Osteoblast (primary cell): ENCODE results near the gene POLR3G. TPM values are rescaled to one million over a fixed set of nuclear protein-coding genes. Genes with fewer than 3 reads are reported as not detected.

Experiments used
- DNase-seq: peaks from one replicate; pipeline ENCODE4 v3.0.0; 2011; ENCODE audit warnings: low spot score, mixed read lengths; ENCODE audit not compliant: insufficient read length; ENCODE audit errors: missing footprints
- H2AFZ ChIP-seq: 2 replicates; pipeline ENCODE4 v1.6.0; 2011; ENCODE audit warnings: mild to moderate bottlenecking, low read length
- H3K27ac ChIP-seq: 2 replicates; pipeline ENCODE4 v1.5.1; 2011; ENCODE audit warnings: mild to moderate bottlenecking, low read depth, low read length, moderate library complexity
- H3K27me3 ChIP-seq: 2 replicates; pipeline ENCODE4 v1.6.0; 2012; ENCODE audit warnings: mild to moderate bottlenecking, control low read depth, inconsistent platforms, low read length, moderate library complexity; ENCODE audit not compliant: insufficient read depth
- H3K36me3 ChIP-seq: 2 replicates; pipeline ENCODE4 v1.5.1; 2011; ENCODE audit warnings: mild to moderate bottlenecking, low read length, control low read depth, moderate library complexity; ENCODE audit not compliant: insufficient read depth
- H3K4me1 ChIP-seq: 2 replicates; pipeline ENCODE4 v1.5.1; 2011; ENCODE audit warnings: mild to moderate bottlenecking, low read length, control low read depth, moderate library complexity; ENCODE audit not compliant: insufficient read depth
- H3K4me2 ChIP-seq: 2 replicates; pipeline ENCODE4 v1.6.0; 2011; ENCODE audit warnings: mild to moderate bottlenecking, low read length; ENCODE audit not compliant: insufficient read depth
- H3K4me3 ChIP-seq: fragments of 200-600 bp; sonication (generic); 3 replicates; pipeline ENCODE4 v1.5.1; 2012; ENCODE audit warnings: mild to moderate bottlenecking, low read length, inconsistent platforms; ENCODE audit not compliant: insufficient read depth
- H3K79me2 ChIP-seq: 2 replicates; pipeline ENCODE4 v1.6.0; 2012; ENCODE audit warnings: mild to moderate bottlenecking, low read length, control low read depth, inconsistent platforms; ENCODE audit not compliant: insufficient read depth
- H3K9me3 ChIP-seq: 2 replicates; pipeline ENCODE4 v1.5.1; 2011; ENCODE audit warnings: low read depth, low read length, control low read depth
- H4K20me1 ChIP-seq: 2 replicates; pipeline ENCODE4 v1.6.0; 2012; ENCODE audit warnings: mild to moderate bottlenecking, low read length, control low read depth; ENCODE audit not compliant: insufficient read depth
- total RNA-seq: library from RNA; depleted of rRNA; stranded (reverse); fragments of >200 nt; gene quantifications from 2 replicates; pipeline ENCODE4 v1.2.3, GENCODE V29; 2012
- TF ChIP-seq, protein P1 (sequence below): IDR thresholded peaks from 2 replicates; pipeline ENCODE4 v1.5.1; 2011; ENCODE audit warnings: mild to moderate bottlenecking, low read depth, low read length, moderate library complexity; ENCODE audit errors: extremely low read depth

Gene POLR3G
- total RNA-seq, 1 donor, result 3.6 TPM

DNA sequence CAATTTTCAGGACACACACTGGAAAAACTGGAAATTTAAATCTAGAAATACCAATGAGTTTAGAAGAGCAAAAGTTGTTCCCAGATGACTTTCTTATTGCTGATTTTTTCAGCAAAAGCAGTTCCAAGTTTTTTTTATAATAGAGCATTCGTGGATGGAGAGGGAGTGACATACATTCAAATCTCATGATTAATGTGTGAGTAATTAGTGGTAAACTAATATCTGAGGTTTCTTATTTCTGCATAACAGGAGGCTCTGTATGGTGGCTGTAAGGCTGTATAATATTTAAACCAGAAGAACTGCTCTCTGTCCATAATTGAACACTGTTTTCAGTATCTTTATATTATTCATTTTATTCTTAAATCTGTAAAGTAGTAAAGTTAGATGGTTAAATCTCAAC lies 28.9 kb downstream of the POLR3G start:
- Histone ChIP-seq H3K4me1 (peaks cover 22% of the 10 kb centered on the region), H3K27ac (peak overlapping the region; percentile 20), H3K79me2 (no peaks in the 10 kb centered on the region), H3K27me3 (no peaks in the 10 kb centered on the region), H4K20me1 (no peaks in the 10 kb centered on the region), H3K9me3 (no peaks in the 10 kb centered on the region), H3K4me2 (peak overlapping the region; percentile 24), H2AFZ (peak overlapping the region; percentile 43), H3K36me3 (no peaks in the 10 kb centered on the region), H3K4me3 (no peak overlapping the region)
- DNase-seq, result no peak
- TF ChIP-seq, protein P1, sequence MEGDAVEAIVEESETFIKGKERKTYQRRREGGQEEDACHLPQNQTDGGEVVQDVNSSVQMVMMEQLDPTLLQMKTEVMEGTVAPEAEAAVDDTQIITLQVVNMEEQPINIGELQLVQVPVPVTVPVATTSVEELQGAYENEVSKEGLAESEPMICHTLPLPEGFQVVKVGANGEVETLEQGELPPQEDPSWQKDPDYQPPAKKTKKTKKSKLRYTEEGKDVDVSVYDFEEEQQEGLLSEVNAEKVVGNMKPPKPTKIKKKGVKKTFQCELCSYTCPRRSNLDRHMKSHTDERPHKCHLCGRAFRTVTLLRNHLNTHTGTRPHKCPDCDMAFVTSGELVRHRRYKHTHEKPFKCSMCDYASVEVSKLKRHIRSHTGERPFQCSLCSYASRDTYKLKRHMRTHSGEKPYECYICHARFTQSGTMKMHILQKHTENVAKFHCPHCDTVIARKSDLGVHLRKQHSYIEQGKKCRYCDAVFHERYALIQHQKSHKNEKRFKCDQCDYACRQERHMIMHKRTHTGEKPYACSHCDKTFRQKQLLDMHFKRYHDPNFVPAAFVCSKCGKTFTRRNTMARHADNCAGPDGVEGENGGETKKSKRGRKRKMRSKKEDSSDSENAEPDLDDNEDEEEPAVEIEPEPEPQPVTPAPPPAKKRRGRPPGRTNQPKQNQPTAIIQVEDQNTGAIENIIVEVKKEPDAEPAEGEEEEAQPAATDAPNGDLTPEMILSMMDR, result no peak

DNA sequence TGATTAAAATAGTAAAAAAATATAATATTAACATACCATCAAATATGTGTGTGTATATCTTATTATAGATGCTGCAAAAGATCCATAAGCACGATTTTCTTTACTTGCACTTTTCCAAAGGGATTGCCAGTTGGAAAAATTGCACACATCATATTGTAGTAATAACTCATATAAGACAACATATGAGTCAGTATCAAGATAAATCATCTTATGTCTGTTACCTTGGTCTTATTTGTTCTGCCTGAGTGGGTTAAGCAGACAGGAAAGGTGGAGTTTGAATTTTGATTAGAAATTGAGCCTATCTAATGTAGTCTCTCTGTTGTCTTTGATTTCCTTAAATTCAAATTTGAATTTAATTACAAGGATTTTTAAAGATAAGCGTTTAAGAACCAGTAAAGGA lies 30.1 kb downstream of the POLR3G start:
- Histone ChIP-seq H3K9me3 (no peaks in the 10 kb centered on the region), H3K4me3 (no peak overlapping the region), H3K36me3 (no peaks in the 10 kb centered on the region), H3K4me1 (peaks cover 22% of the 10 kb centered on the region), H3K4me2 (no peak overlapping the region), H3K27me3 (no peaks in the 10 kb centered on the region), H3K27ac (no peak overlapping the region), H2AFZ (no peak overlapping the region), H4K20me1 (no peaks in the 10 kb centered on the region), H3K79me2 (no peaks in the 10 kb centered on the region)
- TF ChIP-seq, protein P1, result no peak
- DNase-seq, result no peak

- Histone ChIP-seq H3K4me3 (no peak overlapping the region), H3K4me2 (no peak overlapping the region), H3K9me3 (no peaks in the 10 kb centered on the region), H3K4me1 (peaks cover 14% of the 10 kb centered on the region), H2AFZ (no peak overlapping the region), H3K27ac (no peak overlapping the region), H3K27me3 (no peaks in the 10 kb centered on the region), H3K36me3 (no peaks in the 10 kb centered on the region), H3K79me2 (no peaks in the 10 kb centered on the region), H4K20me1 (no peaks in the 10 kb centered on the region)
- DNase-seq, result no peak
- TF ChIP-seq, protein P1, result no peak
These were observed 31.6 kb downstream of the POLR3G start for GRCh38 chr5:90506221-90506620.

DNA sequence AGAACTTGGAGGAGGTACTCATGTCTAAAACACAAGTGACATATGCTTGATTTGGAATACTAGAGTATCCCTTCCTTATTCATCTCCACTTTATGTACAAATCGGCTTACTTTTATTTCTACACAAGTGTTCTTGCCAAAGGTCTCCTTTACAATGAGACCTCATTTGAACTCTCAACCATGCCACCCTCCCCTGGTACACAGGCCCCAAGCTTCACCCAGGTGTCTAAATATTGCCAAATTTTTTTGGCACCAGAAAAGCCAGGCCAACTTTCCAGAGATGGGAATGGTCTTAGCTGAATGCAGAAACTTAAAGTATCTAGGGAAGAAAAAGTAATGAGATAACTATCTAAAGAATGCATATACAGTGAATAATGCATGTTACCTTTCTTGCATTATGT lies 35.8 kb downstream of the POLR3G start:
- Histone ChIP-seq H3K4me2 (no peak overlapping the region), H3K36me3 (no peaks in the 10 kb centered on the region), H3K27me3 (no peaks in the 10 kb centered on the region), H3K4me3 (no peak overlapping the region), H3K79me2 (no peaks in the 10 kb centered on the region), H4K20me1 (no peaks in the 10 kb centered on the region), H2AFZ (no peak overlapping the region), H3K27ac (no peak overlapping the region), H3K9me3 (no peaks in the 10 kb centered on the region), H3K4me1 (peaks cover 12% of the 10 kb centered on the region)
- TF ChIP-seq, protein P1, result no peak
- no peak for DNase-seq
